ENCODE data around the gene MSLN. TPM values are rescaled to one million over a fixed set of nuclear protein-coding genes. Genes with fewer than 3 reads are reported as not detected.

Gene MSLN
- total and polyA plus RNA-seq, 2 of the 13 experiments (the other 11 are each of a cell fraction or from before 2014, with no cell fraction given), result 2.0 to 2.3 TPM

- TF ChIP-seq DPF2 (CRISPR knock-in tag; IDR thresholded peaks at IDR 0.05; ENCODE audit: borderline replicate concordance, low read depth), result no peak
- no peak for TF ChIP-seq SNAPC2 (CRISPR knock-in tag; IDR thresholded peaks at IDR 0.05)
- TF ChIP-seq KDM5B (CRISPR knock-in tag; IDR thresholded peaks at IDR 0.05; ENCODE audit: borderline replicate concordance), result no peak
- no peak for TF ChIP-seq ZUFSP (CRISPR knock-in tag; IDR thresholded peaks at IDR 0.05; ENCODE audit: borderline replicate concordance)
- TF ChIP-seq NR1H2 (CRISPR knock-in tag; IDR thresholded peaks at IDR 0.05; ENCODE audit: borderline replicate concordance, low read depth), result no peak
- TF ChIP-seq NFRKB (IDR thresholded peaks at IDR 0.05), result no peak
- no peak for TF ChIP-seq ZNF569 (CRISPR knock-in tag; IDR thresholded peaks at IDR 0.05; ENCODE audit: borderline replicate concordance)
- TF ChIP-seq ZNF335 (CRISPR knock-in tag; IDR thresholded peaks at IDR 0.05), result no peak
- no peak for TF ChIP-seq NFIB (CRISPR knock-in tag; IDR thresholded peaks at IDR 0.05; ENCODE audit: borderline replicate concordance)
- no peak for TF ChIP-seq IKZF1 (IDR thresholded peaks at IDR 0.05)
- no peak for TF ChIP-seq FOXK2 (IDR thresholded peaks at IDR 0.05)
- TF ChIP-seq MBD4 (IDR thresholded peaks at IDR 0.05; ENCODE audit: borderline replicate concordance, low read length), result no peak
- TF ChIP-seq ZNF24 (IDR thresholded peaks at IDR 0.05), result no peak
- TF ChIP-seq TGIF2 (CRISPR knock-in tag; IDR thresholded peaks at IDR 0.05), result peak; percentile 70
- TF ChIP-seq ZFYVE20 (CRISPR knock-in tag; IDR thresholded peaks at IDR 0.05; ENCODE audit: borderline replicate concordance, low read depth), result no peak
- no peak for TF ChIP-seq ZNF17 (CRISPR knock-in tag; IDR thresholded peaks at IDR 0.05)
- peak; percentile 70 for TF ChIP-seq NFYB (CRISPR knock-in tag; IDR thresholded peaks at IDR 0.05)
- TF ChIP-seq NFIC (IDR thresholded peaks at IDR 0.05; ENCODE audit: low read length), result no peak
- no peak for TF ChIP-seq IRF1 (CRISPR knock-in tag; IDR thresholded peaks at IDR 0.05; ENCODE audit: low read depth)
- TF ChIP-seq GABPB1 (CRISPR knock-in tag; IDR thresholded peaks at IDR 0.05), result peak; percentile 55; the same call in 1 of the 2 replicates
- TF ChIP-seq RXRB (CRISPR knock-in tag; IDR thresholded peaks at IDR 0.05; ENCODE audit: borderline replicate concordance), result no peak
- TF ChIP-seq HNF4A (CRISPR knock-in tag; IDR thresholded peaks at IDR 0.05), result no peak
- peak; percentile 94 for TF ChIP-seq GMEB1 (CRISPR knock-in tag; IDR thresholded peaks at IDR 0.05; ENCODE audit: borderline replicate concordance)
- peak; percentile 41; the same call in 1 of the 2 replicates for TF ChIP-seq ZXDC (CRISPR knock-in tag; IDR thresholded peaks at IDR 0.05)
- no peak for TF ChIP-seq ZNF230 (CRISPR knock-in tag; IDR thresholded peaks at IDR 0.05)
- TF ChIP-seq NR3C1 (CRISPR knock-in tag; IDR thresholded peaks at IDR 0.05), result no peak
These were observed 28.0 kb downstream of the MSLN start, which contains the start of gene CHTF18 (continued) for GRCh38 chr16:788399-789126.

Data from HepG2 (cell line).